Neural cell (in vitro differentiated cells): ENCODE results near the gene GPX3.

Source experiments
- EZH2 ChIP-seq: fragments of 200-600, 300-800 bp; shearing (Covaris generic), sonication (generic); IDR thresholded peaks from 2 replicates; pipeline ENCODE4 v1.6.1; 2014; ENCODE audit warnings: antibody characterized with exemption, low read length, borderline replicate concordance, mild to moderate bottlenecking; ENCODE audit not compliant: insufficient read depth, poor library complexity, severe bottlenecking
- POLR2AphosphoS5 ChIP-seq: IDR thresholded peaks from 2 replicates; pipeline ENCODE4 v1.6.1; 2012
- TF ChIP-seq, protein P1 (sequence below): fragments of 450-650 bp; IDR thresholded peaks from 2 replicates; pipeline ENCODE4 v1.5.1; 2014; ENCODE audit warnings: antibody characterized with exemption, mild to moderate bottlenecking, moderate library complexity; ENCODE audit not compliant: poor library complexity, severe bottlenecking

DNA sequence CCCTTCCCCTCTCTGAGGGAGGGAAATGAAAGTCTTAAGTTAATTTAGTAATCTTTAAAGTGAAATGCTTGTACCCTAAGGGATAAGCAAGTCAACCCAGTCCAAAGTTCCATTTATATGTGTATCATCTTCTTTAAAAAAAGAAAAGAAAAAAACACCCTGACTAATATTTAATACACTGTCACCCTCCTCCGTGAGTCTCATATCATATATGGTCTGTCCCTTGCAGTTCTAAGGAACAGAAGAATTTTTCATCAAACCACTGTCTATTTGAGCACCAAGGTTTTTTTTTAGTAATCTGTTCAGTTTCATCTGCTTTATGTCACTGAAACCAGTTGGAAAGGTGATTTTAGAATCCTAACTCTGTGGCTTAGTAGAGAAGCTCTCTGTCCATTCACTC, 45.2 kb downstream of the GPX3 start:
- TF ChIP-seq, protein P1, sequence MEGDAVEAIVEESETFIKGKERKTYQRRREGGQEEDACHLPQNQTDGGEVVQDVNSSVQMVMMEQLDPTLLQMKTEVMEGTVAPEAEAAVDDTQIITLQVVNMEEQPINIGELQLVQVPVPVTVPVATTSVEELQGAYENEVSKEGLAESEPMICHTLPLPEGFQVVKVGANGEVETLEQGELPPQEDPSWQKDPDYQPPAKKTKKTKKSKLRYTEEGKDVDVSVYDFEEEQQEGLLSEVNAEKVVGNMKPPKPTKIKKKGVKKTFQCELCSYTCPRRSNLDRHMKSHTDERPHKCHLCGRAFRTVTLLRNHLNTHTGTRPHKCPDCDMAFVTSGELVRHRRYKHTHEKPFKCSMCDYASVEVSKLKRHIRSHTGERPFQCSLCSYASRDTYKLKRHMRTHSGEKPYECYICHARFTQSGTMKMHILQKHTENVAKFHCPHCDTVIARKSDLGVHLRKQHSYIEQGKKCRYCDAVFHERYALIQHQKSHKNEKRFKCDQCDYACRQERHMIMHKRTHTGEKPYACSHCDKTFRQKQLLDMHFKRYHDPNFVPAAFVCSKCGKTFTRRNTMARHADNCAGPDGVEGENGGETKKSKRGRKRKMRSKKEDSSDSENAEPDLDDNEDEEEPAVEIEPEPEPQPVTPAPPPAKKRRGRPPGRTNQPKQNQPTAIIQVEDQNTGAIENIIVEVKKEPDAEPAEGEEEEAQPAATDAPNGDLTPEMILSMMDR: no peak
- TF ChIP-seq POLR2AphosphoS5 (no peak), EZH2 (no peak)
